H9 (cell line): ENCODE results near the gene COX6A1. TPM values are rescaled to one million over a fixed set of nuclear protein-coding genes. Genes with fewer than 3 reads are reported as not detected.
A peak's percentile ranks its signal among the peaks of the same experiment; 100 is the strongest.

Source experiments
- DNase-seq: peaks from one replicate; pipeline ENCODE4 v3.0.0-alpha.2; 2017
- H2AFZ ChIP-seq: one replicate; pipeline ENCODE4 v1.6.1; 2013; ENCODE audit warnings: mild to moderate bottlenecking, low read length, control low read depth, moderate library complexity
- H2AK5ac ChIP-seq: 2 replicates; pipeline ENCODE4 v1.6.1; 2013; ENCODE audit warnings: low read length, control low read depth, mixed read lengths; ENCODE audit not compliant: insufficient read length
- H2BK120ac ChIP-seq: one replicate; pipeline ENCODE4 v1.6.1; 2013; ENCODE audit warnings: low read depth, mild to moderate bottlenecking, low read length, control low read depth, inconsistent platforms; ENCODE audit not compliant: poor library complexity, severe bottlenecking
- H2BK12ac ChIP-seq: 2 replicates; pipeline ENCODE4 v1.6.1; 2013; ENCODE audit warnings: low read length, control low read depth, mixed read lengths, low read depth; ENCODE audit not compliant: insufficient read length
- H2BK15ac ChIP-seq: 2 replicates; pipeline ENCODE4 v1.6.1; 2013; ENCODE audit warnings: low read depth, low read length, control low read depth
- H2BK20ac ChIP-seq: one replicate; pipeline ENCODE4 v1.6.1; 2013; ENCODE audit warnings: low read depth, mild to moderate bottlenecking, low read length, control low read depth, inconsistent platforms; ENCODE audit not compliant: poor library complexity, severe bottlenecking
- H2BK5ac ChIP-seq: 2 replicates; pipeline ENCODE4 v1.6.1; 2013; ENCODE audit warnings: low read length, control low read depth, mixed read lengths; ENCODE audit not compliant: insufficient read length
- H3K14ac ChIP-seq: 2 replicates; pipeline ENCODE4 v1.6.1; 2013; ENCODE audit warnings: low read length, control low read depth; ENCODE audit not compliant: insufficient read depth
- H3K18ac ChIP-seq: 2 replicates; pipeline ENCODE4 v1.6.1; 2013; ENCODE audit warnings: low read depth, mild to moderate bottlenecking, mixed read lengths, low read length, control low read depth; ENCODE audit not compliant: insufficient read length
- H3K23ac ChIP-seq: 2 replicates; pipeline ENCODE4 v1.6.1; 2013; ENCODE audit warnings: low read length, control low read depth, mixed read lengths, low read depth; ENCODE audit not compliant: insufficient read length
- H3K23me2 ChIP-seq: 2 replicates; pipeline ENCODE4 v1.6.1; 2013; ENCODE audit warnings: low read depth, mild to moderate bottlenecking, mixed read lengths, low read length, control low read depth; ENCODE audit not compliant: insufficient read length, poor library complexity, severe bottlenecking
- H3K27ac ChIP-seq: 2 replicates; pipeline ENCODE4 v1.5.1; 2013; ENCODE audit warnings: low read length, control low read depth, mixed read lengths, low read depth; ENCODE audit not compliant: insufficient read length
- H3K27me3 ChIP-seq: 2 replicates; pipeline ENCODE4 v1.6.1; 2013; ENCODE audit warnings: low read length, control low read depth, inconsistent platforms; ENCODE audit not compliant: insufficient read depth
- H3K4ac ChIP-seq: 2 replicates; pipeline ENCODE4 v1.6.1; 2013; ENCODE audit warnings: low read depth, mild to moderate bottlenecking, control low read depth, inconsistent platforms, low read length, moderate library complexity
- H3K4me1 ChIP-seq: 2 replicates; pipeline ENCODE4 v1.6.1; 2013; ENCODE audit warnings: low read length, control low read depth, inconsistent platforms; ENCODE audit not compliant: insufficient read depth
- H3K4me2 ChIP-seq: 2 replicates; pipeline ENCODE4 v1.6.1; 2013; ENCODE audit warnings: low read length, control low read depth, mixed read lengths; ENCODE audit not compliant: insufficient read length, insufficient read depth
- H3K56ac ChIP-seq: 2 replicates; pipeline ENCODE4 v1.6.1; 2013; ENCODE audit warnings: low read depth, mild to moderate bottlenecking, mixed read lengths, low read length, control low read depth; ENCODE audit not compliant: insufficient read length
- H3K79me1 ChIP-seq: 2 replicates; pipeline ENCODE4 v1.6.1; 2013; ENCODE audit warnings: low read depth, mild to moderate bottlenecking, moderate library complexity, low read length, control low read depth, inconsistent platforms; ENCODE audit not compliant: insufficient read depth, poor library complexity, severe bottlenecking
- H3K79me2 ChIP-seq: 2 replicates; pipeline ENCODE4 v1.6.1; 2013; ENCODE audit warnings: low read length, control low read depth, inconsistent platforms; ENCODE audit not compliant: insufficient read depth
- H3K9ac ChIP-seq: 2 replicates; pipeline ENCODE4 v1.6.1; 2013; ENCODE audit warnings: low read length, control low read depth, mixed read lengths; ENCODE audit not compliant: insufficient read length; ENCODE audit errors: extremely low read depth
- H3K9me3 ChIP-seq: one replicate; pipeline ENCODE4 v1.6.1; 2013; ENCODE audit warnings: low read depth, low read length, inconsistent platforms; ENCODE audit not compliant: control insufficient read depth
- H3T11ph ChIP-seq: one replicate; pipeline ENCODE4 v1.6.1; 2013; ENCODE audit warnings: mild to moderate bottlenecking, low read length, control low read depth, inconsistent platforms
- H4K20me1 ChIP-seq: one replicate; pipeline ENCODE4 v1.6.1; 2013; ENCODE audit not compliant: control insufficient read depth, insufficient read length, insufficient read depth
- H4K5ac ChIP-seq: 2 replicates; pipeline ENCODE4 v1.6.1; 2013; ENCODE audit warnings: low read depth, mild to moderate bottlenecking, mixed read lengths, low read length, control low read depth; ENCODE audit not compliant: insufficient read length
- H4K8ac ChIP-seq: replicated peaks from 2 replicates; pipeline ENCODE4 v1.6.1; 2013; ENCODE audit warnings: low read length, control low read depth, mixed read lengths, low read depth; ENCODE audit not compliant: insufficient read length
- H4K91ac ChIP-seq: 2 replicates; pipeline ENCODE4 v1.6.1; 2013; ENCODE audit warnings: low read depth, mild to moderate bottlenecking, moderate library complexity, mixed read lengths, low read length, control low read depth; ENCODE audit not compliant: insufficient read length
- H3K27ac Mint-ChIP-seq, 3 experiments: 2 replicates in 2 of 3; 3 replicates in 1 of 3; pipeline ENCODE4 v1.8.0; 2020 to 2021; ENCODE audit warnings: mixed read lengths in 3 of 3, mild to moderate bottlenecking in 1 of 3, moderate library complexity in 1 of 3
- H3K27me3 Mint-ChIP-seq: 2 replicates; pipeline ENCODE4 v1.8.0; 2021; ENCODE audit warnings: low read depth, mild to moderate bottlenecking, moderate library complexity, mixed read lengths
- H3K36me3 Mint-ChIP-seq, 3 experiments: 2 replicates in 2 of 3; 3 replicates in 1 of 3; pipeline ENCODE4 v1.8.0; 2020 to 2021; ENCODE audit warnings: low read depth in 3 of 3, mixed read lengths in 3 of 3; ENCODE audit not compliant: insufficient read depth in 1 of 3
- H3K4me1 Mint-ChIP-seq, 2 experiments: 2 replicates each; pipeline ENCODE4 v1.8.0; 2020; ENCODE audit warnings: mixed read lengths in 2 of 2
- H3K4me3 Mint-ChIP-seq, 2 experiments: 2 replicates in 1 of 2; 3 replicates in 1 of 2; pipeline ENCODE4 v1.8.0; 2020 to 2021; ENCODE audit warnings: mild to moderate bottlenecking in 2 of 2, mixed read lengths in 2 of 2, moderate library complexity in 1 of 2
- H3K9me3 Mint-ChIP-seq, 2 experiments: 2 replicates in 1 of 2; 3 replicates in 1 of 2; pipeline ENCODE4 v1.8.0; 2020; ENCODE audit warnings: mild to moderate bottlenecking in 2 of 2, mixed read lengths in 2 of 2, moderate library complexity in 1 of 2
- CTCF ChIP-seq: fragments of 200-600 bp; sonication (generic); conservative IDR thresholded peaks from 3 replicates; pipeline ENCODE4 v1.8.0; 2021; ENCODE audit warnings: antibody characterized with exemption, mild to moderate bottlenecking
- WGBS: extraction: QIAGEN DNeasy Blood & Tissue Kit; methylation state at CpG from one replicate; pipeline ENCODE4 v1.1.7; 2013; ENCODE audit warnings: missing lambda C conversion rate, low lambda C conversion rate, mixed read lengths; ENCODE audit not compliant: insufficient read length; ENCODE audit errors: extremely low coverage; 5-methylcytosine and 5-hydroxymethylcytosine counted together
- total RNA-seq: library from RNA; stranded (reverse); gene quantifications from 2 replicates; pipeline ENCODE4 v1.2.1, GENCODE V29; 2021

Gene COX6A1
- total RNA-seq, 1 experiment from 2014 or later, result 415 TPM

- Histone ChIP-seq H2BK120ac (no peak overlapping the region), H3K4ac (no peak overlapping the region), H2BK12ac (peak overlapping the region; percentile 59), H4K5ac (no peak overlapping the region), H3T11ph (no peak overlapping the region), H3K27ac (peak overlapping the region; percentile 35), H3K18ac (peak overlapping the region; percentile 63), H3K23ac (no peak overlapping the region), H3K4me1 (no peaks in the 10 kb centered on the region), H3K14ac (peak overlapping the region; percentile 74; the same call in 1 of the 2 replicates), H4K8ac (no peak overlapping the region), H3K56ac (no peak overlapping the region), H2AFZ (no peak overlapping the region), H3K79me2 (no peaks in the 10 kb centered on the region), H3K79me1 (no peaks in the 10 kb centered on the region), H3K9ac (no peak overlapping the region), H2BK5ac (no peak overlapping the region), H4K91ac (no peak overlapping the region), H3K27me3 (no peaks in the 10 kb centered on the region), H4K20me1 (no peaks in the 10 kb centered on the region), H3K9me3 (no peaks in the 10 kb centered on the region), H2BK15ac (no peak overlapping the region), H2BK20ac (no peak overlapping the region), H2AK5ac (no peak overlapping the region), H3K23me2 (no peaks in the 10 kb centered on the region), H3K4me2 (peak overlapping the region; percentile 17)
- peaks cover 1% of the 10 kb centered on the region; the same call in 1 of the 2 replicates for H3K27me3 Mint-ChIP-seq
- no peak for TF ChIP-seq CTCF
- DNase-seq, result peak; percentile 96
- H3K4me1 Mint-ChIP-seq, result peaks cover 24 to 26% of the 10 kb centered on the region in 2 experiments
- H3K27ac Mint-ChIP-seq, result peak overlapping the region; percentile 93 to 99 (median 96)
- H3K36me3 Mint-ChIP-seq, result no peaks in the 10 kb centered on the region; a peak in 1 of 7 replicates
- no CpG with 5 or more reads among the region's 13 CpGs for WGBS
- peak overlapping the region; percentile 0 to 70; a peak in 4 of 5 replicates for H3K4me3 Mint-ChIP-seq
- no peaks in the 10 kb centered on the region; a peak in 1 of 5 replicates for H3K9me3 Mint-ChIP-seq
Observed at GRCh38 chr12:120413901-120414695, 23.8 kb upstream of the COX6A1 start.
